Colonic mucosa (tissue), 4 donors: Measurements from ENCODE around the gene PGA3. TPM values are rescaled to one million over a fixed set of nuclear protein-coding genes. Genes with fewer than 3 reads are reported as not detected.

Source experiments
- DNase-seq: peaks from one replicate; pipeline ENCODE4 v3.0.0-alpha.2; 2020
- H3K27ac ChIP-seq: fragments of 200-600 bp; one replicate; pipeline ENCODE4 v1.8.0; 2021
- H3K27me3 ChIP-seq: fragments of 200-600 bp; one replicate; pipeline ENCODE4 v1.8.0; 2021
- H3K36me3 ChIP-seq: fragments of 200-600 bp; one replicate; pipeline ENCODE4 v1.8.0; 2021
- H3K4me1 ChIP-seq: fragments of 200-600 bp; one replicate; pipeline ENCODE4 v1.8.0; 2021; ENCODE audit warnings: mild to moderate bottlenecking
- H3K4me3 ChIP-seq: fragments of 200-600 bp; one replicate; pipeline ENCODE4 v1.8.0; 2021
- H3K9ac ChIP-seq, 2 donors: one replicate each; pipeline ENCODE4 v1.7.0; 2013; ENCODE audit warnings: control low read depth in 2 of 2, low read depth in 2 of 2, low read length in 2 of 2
- H3K9me3 ChIP-seq: fragments of 200-600 bp; one replicate; pipeline ENCODE4 v1.8.0; 2021
- CTCF ChIP-seq: fragments of 200-600 bp; IDR thresholded peaks from one replicate; pipeline ENCODE4 v1.8.0; 2022; ENCODE audit warnings: antibody characterized with exemption, mild to moderate bottlenecking
- intact Hi-C: fragments of 100-400 bp; cut with DNase I; formaldehyde crosslinking; loops from one replicate; pipeline ENCODE4 v1.14.1; 2022
- total RNA-seq, 2 donors: library from RNA; stranded (reverse); fragmentation: NEBNext Ultra II Directional in 1 of 2; extraction: Animal tissue kit (Norgen Biotek cat#: 25700) in 1 of 2; gene quantifications; one replicate each; pipeline ENCODE4 v1.2.1, GENCODE V29; 2021
- donor health status: healthy.
- donor health status: DM: no; HTN: no; CAD: no.
- donor health status: DM: no; HTN: no; CAD: no.

The PGA3 gene
- total RNA-seq, 2 donors from 2014 or later, result 0.35 TPM; not detected in 1

- Histone ChIP-seq H3K9ac (no peak overlapping the region), H3K36me3 (no peaks in the 10 kb centered on the region), H3K4me1 (no peaks in the 10 kb centered on the region), H3K27ac (no peak overlapping the region), H3K9me3 (no peaks in the 10 kb centered on the region), H3K4me3 (no peak overlapping the region), H3K27me3 (no peaks in the 10 kb centered on the region)
- intact Hi-C loops, result loop anchor here (10.0 kb wide), 1 partner anchor 130 kb away; no protein-coding TSS in a partner anchor
- peak; percentile 68 for DNase-seq
- peak; percentile 84 for TF ChIP-seq CTCF
Observed at GRCh38 chr11:61254403-61255025, 51.2 kb downstream of the PGA3 start.

DNA sequence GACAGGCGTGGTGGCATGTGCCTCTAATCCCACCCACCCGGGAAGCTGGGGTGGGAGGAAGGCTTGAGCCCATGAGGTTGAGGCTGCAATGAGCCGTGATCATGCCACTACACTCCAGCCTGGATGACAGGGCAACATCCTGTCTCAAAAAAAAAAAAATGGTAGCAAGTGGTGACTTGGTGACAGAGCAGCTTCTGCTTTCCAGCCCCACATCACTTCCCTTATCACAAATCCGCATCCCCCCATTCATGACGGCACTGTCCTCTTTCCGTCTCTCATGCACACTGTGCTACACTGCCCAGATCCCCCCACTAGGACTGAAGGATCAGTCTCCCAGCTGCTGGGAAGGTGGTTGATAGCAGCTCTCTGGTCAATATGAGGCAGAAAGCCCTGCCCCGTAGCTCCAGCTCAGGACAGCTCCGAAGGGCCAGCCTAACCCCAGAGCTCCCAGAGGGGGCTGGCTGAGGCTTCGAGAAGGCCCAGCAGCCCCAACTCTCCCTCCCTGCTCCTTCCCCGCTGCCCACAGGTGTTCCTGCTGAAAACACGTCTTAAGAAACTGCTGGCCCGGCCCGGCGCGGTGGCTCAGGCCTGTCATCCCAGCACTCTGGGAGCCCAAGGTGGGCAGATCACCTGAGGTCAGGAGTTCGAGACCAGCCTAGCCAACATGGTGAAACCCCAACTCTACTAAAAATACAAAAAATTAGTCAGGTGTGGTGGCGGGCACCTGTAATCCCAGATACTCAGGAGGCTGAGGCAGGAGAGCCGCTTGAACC, 53.6 kb downstream of the PGA3 start:
- Histone ChIP-seq H3K4me1 (no peaks in the 10 kb centered on the region), H3K9me3 (no peaks in the 10 kb centered on the region), H3K9ac (no peak overlapping the region), H3K36me3 (no peaks in the 10 kb centered on the region), H3K4me3 (no peak overlapping the region), H3K27ac (no peak overlapping the region), H3K27me3 (no peaks in the 10 kb centered on the region)
- TF ChIP-seq CTCF, result no peak
- DNase-seq, result no peak
- intact Hi-C loops, result loop anchor here (10.0 kb wide), 1 partner anchor 128 kb away; no protein-coding TSS in a partner anchor

DNA sequence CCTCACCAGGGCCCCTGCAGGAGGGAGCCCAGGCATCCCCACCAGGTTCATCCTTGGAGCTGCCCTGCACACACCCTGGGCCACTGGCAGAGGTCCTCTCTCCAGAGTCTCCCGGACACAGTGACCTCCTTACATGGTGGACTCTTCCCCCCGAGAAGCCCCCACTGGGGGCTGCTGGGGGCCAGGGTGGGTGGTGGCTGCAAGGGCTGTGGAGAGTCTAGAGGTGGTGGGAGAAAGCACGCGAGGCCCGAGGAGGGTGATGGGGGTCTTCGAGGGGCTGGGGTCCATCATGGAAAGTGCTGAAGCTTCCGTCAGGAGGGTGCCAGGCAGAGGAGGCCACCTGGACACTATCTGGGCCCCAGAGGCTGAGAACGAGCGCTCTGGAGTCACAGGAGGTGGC, 55.2 kb downstream of the PGA3 start:
- Histone ChIP-seq H3K4me3 (no peak overlapping the region), H3K9ac (no peak overlapping the region), H3K27me3 (no peaks in the 10 kb centered on the region), H3K36me3 (no peaks in the 10 kb centered on the region), H3K4me1 (no peaks in the 10 kb centered on the region), H3K27ac (no peak overlapping the region), H3K9me3 (no peaks in the 10 kb centered on the region)
- DNase-seq, result no peak
- no peak for TF ChIP-seq CTCF
- intact Hi-C loops, result loop anchor here (10.0 kb wide), 1 partner anchor 126 kb away; no protein-coding TSS in a partner anchor

DNA sequence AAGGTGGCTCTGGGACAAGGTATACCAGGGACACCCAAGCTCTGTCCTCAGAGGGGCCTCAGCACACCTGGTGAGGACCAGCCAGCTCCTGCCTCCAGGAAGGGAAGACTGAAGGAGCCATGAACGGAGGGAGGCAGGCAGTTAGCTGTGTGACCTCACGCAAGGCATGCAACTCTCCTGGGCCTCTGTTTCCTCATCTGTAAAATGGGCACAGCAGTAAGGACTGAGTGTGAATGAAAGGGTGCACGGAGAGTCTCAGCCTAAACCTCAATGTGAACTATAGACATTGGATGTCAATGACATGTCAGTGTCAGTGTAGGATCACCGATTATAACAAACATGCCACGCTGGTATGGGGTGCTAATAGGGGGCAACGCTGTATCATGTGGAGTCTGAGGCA, 56.0 kb downstream of the PGA3 start:
- H3K36me3 ChIP-seq, result no peaks in the 10 kb centered on the region
- H3K9me3 ChIP-seq, result no peaks in the 10 kb centered on the region
- H3K4me1 ChIP-seq, result no peaks in the 10 kb centered on the region
- no peak overlapping the region for H3K9ac ChIP-seq
- no peak overlapping the region for H3K27ac ChIP-seq
- H3K27me3 ChIP-seq, result no peaks in the 10 kb centered on the region
- no peak for TF ChIP-seq CTCF
- no peak overlapping the region for H3K4me3 ChIP-seq
- DNase-seq, result no peak
- intact Hi-C loops, result loop anchor here (10.0 kb wide), 1 partner anchor 125 kb away; no protein-coding TSS in a partner anchor

Other genes with a start within 250 kb of the PGA3 start
- gene CD6, start 231.8 kb upstream of the PGA3 start, total RNA-seq, result 1 to 10 TPM; 3.0 to 3.8 TPM
- gene CD5, start 101.0 kb upstream of the PGA3 start, total RNA-seq, result 1 to 10 TPM; 2.1 to 2.4 TPM
- 10 to 100 TPM; 26.8 to 35.4 TPM for gene VPS37C, start 42.1 kb upstream of the PGA3 start, total RNA-seq
- not detected for gene PGA4, start 18.8 kb downstream of the PGA3 start, total RNA-seq
- gene PGA5, start 37.7 kb downstream of the PGA3 start, total RNA-seq, result not detected
- gene VWCE, start 91.8 kb downstream of the PGA3 start, total RNA-seq, result under 1 TPM; 0.37 to 0.58 TPM
- 100 to 1,000 TPM; 154 to 189 TPM for gene DDB1, start 129.6 kb downstream of the PGA3 start, total RNA-seq
- 10 to 100 TPM; 50.0 to 81.3 TPM for gene TKFC, start 129.7 kb downstream of the PGA3 start, total RNA-seq
- 10 to 100 TPM; 64.2 to 88.5 TPM for gene CYB561A3, start 158.4 kb downstream of the PGA3 start, total RNA-seq
- 10 to 100 TPM; 27.4 to 37.7 TPM for gene TMEM138, start 158.9 kb downstream of the PGA3 start, total RNA-seq
- gene TMEM216, start 189.1 kb downstream of the PGA3 start, total RNA-seq, result 10 to 100 TPM in 1 of 2 donors, 1 to 10 TPM in 1; 9.0 to 10.3 TPM
- gene CPSF7, start 226.5 kb downstream of the PGA3 start, total RNA-seq, result 10 to 100 TPM; 56.2 to 65.8 TPM
- gene SDHAF2, start 226.6 kb downstream of the PGA3 start, total RNA-seq, result 10 to 100 TPM; 38.3 to 38.5 TPM